HepG2 (cell line): ENCODE results near the gene C11orf68. TPM values are rescaled to one million over a fixed set of nuclear protein-coding genes. Genes with fewer than 3 reads are reported as not detected.

Source experiments
- BRCA1 ChIP-seq: sonication (generic); formaldehyde crosslinking; IDR thresholded peaks from 2 replicates; pipeline ENCODE4 v1.4.0; 2020; ENCODE audit warnings: missing genetic modification reagents
- CENPT ChIP-seq: sonication (generic); formaldehyde crosslinking; IDR thresholded peaks from 2 replicates; pipeline ENCODE4 v1.8.0; 2022; ENCODE audit warnings: low read depth, mild to moderate bottlenecking, moderate library complexity, missing genetic modification reagents
- GABPA ChIP-seq, 2 experiments: IDR thresholded peaks; 2 replicates each; pipeline ENCODE4 v1.6.1; 2011 to 2016; ENCODE audit warnings: low read depth in 2 of 2, low read length in 1 of 2, missing biosample characterization in 1 of 2, missing genetic modification characterization in 1 of 2
- GATA4 ChIP-seq: sonication (generic); IDR thresholded peaks from 2 replicates; pipeline ENCODE4 v1.6.1; 2016; ENCODE audit warnings: antibody characterized with exemption, low read depth, borderline replicate concordance
- HNRNPK ChIP-seq: fragments of 200-400 bp; formaldehyde crosslinking; IDR thresholded peaks from 2 replicates; pipeline ENCODE4 v1.6.1; 2018; ENCODE audit warnings: low read length, low read depth, moderate library complexity, mild to moderate bottlenecking; ENCODE audit not compliant: poor library complexity, severe bottlenecking
- MATR3 ChIP-seq: sonication (generic); formaldehyde crosslinking; IDR thresholded peaks from 2 replicates; pipeline ENCODE4 v1.4.0; 2020; ENCODE audit warnings: missing genetic modification reagents
- MTA1 ChIP-seq: sonication (generic); formaldehyde crosslinking; IDR thresholded peaks from 2 replicates; pipeline ENCODE4 v1.4.0; 2020; ENCODE audit warnings: missing genetic modification reagents, mild to moderate bottlenecking, borderline replicate concordance
- SIX1 ChIP-seq: sonication (generic); formaldehyde crosslinking; IDR thresholded peaks from 2 replicates; pipeline ENCODE4 v1.4.0; 2020; ENCODE audit warnings: missing genetic modification reagents, borderline replicate concordance
- THAP11 ChIP-seq: IDR thresholded peaks from 2 replicates; pipeline ENCODE4 v1.6.1; 2016; ENCODE audit warnings: missing biosample characterization, missing genetic modification reagents
- ZFY ChIP-seq: sonication (generic); formaldehyde crosslinking; IDR thresholded peaks from 2 replicates; pipeline ENCODE4 v1.4.0; 2020; ENCODE audit warnings: missing genetic modification reagents
- ZNF44 ChIP-seq: sonication (generic); formaldehyde crosslinking; IDR thresholded peaks from 2 replicates; pipeline ENCODE4 v1.5.1; 2020; ENCODE audit warnings: mild to moderate bottlenecking, missing genetic modification reagents
- ZNF512B ChIP-seq: sonication (generic); formaldehyde crosslinking; IDR thresholded peaks from 2 replicates; pipeline ENCODE4 v1.5.1; 2020; ENCODE audit warnings: missing genetic modification reagents, mild to moderate bottlenecking, borderline replicate concordance
- ZNF775 ChIP-seq: sonication (generic); formaldehyde crosslinking; IDR thresholded peaks from 2 replicates; pipeline ENCODE4 v1.4.0; 2020; ENCODE audit warnings: missing genetic modification reagents, mild to moderate bottlenecking, moderate library complexity, borderline replicate concordance
- ZNF839 ChIP-seq: sonication (generic); formaldehyde crosslinking; IDR thresholded peaks from 2 replicates; pipeline ENCODE4 v1.4.0; 2020; ENCODE audit warnings: missing genetic modification reagents, mild to moderate bottlenecking, borderline replicate concordance
- polyA plus RNA-seq, 8 experiments: library from polyadenylated mRNA; depleted of rRNA in 3 of 8; stranded (reverse) in 7 of 8; unstranded in 1 of 8; fragments of >200 nt; fragmentation: Illumina TruSeq in 4 of 8; extraction: Trizol in 4 of 8; gene quantifications; 2 replicates each; pipeline versions ENCODE4 v1.2.1 to v1.2.3, GENCODE V29; 2011 to 2016; ENCODE audit warnings: low read depth in 4 of 8, missing spikeins in 1 of 8, mixed read lengths in 1 of 8; ENCODE audit not compliant: insufficient read depth in 1 of 8
- total RNA-seq, 5 experiments: library from RNA; depleted of rRNA; stranded (reverse); fragments of >200 nt; fragmentation: Illumina TruSeq; extraction: Trizol; gene quantifications; 2 replicates each; pipeline ENCODE4 v1.2.3, GENCODE V29; 2016; ENCODE audit warnings: low read depth in 1 of 5
- TF ChIP-seq, protein P1 (sequence below): IDR thresholded peaks from 2 replicates; pipeline ENCODE4 v1.6.1; 2016; ENCODE audit warnings: low read depth, missing genetic modification reagents, missing compliant biosample characterization
- TF ChIP-seq, protein P2 (sequence below): sonication (generic); formaldehyde crosslinking; IDR thresholded peaks from 2 replicates; pipeline ENCODE4 v1.4.0; 2020; ENCODE audit warnings: low read depth, mild to moderate bottlenecking, missing genetic modification reagents

The C11orf68 gene
- total and polyA plus RNA-seq, 2 of the 13 experiments (the other 11 are each of a cell fraction or from before 2014, with no cell fraction given): 8.4 to 28.3 TPM

DNA sequence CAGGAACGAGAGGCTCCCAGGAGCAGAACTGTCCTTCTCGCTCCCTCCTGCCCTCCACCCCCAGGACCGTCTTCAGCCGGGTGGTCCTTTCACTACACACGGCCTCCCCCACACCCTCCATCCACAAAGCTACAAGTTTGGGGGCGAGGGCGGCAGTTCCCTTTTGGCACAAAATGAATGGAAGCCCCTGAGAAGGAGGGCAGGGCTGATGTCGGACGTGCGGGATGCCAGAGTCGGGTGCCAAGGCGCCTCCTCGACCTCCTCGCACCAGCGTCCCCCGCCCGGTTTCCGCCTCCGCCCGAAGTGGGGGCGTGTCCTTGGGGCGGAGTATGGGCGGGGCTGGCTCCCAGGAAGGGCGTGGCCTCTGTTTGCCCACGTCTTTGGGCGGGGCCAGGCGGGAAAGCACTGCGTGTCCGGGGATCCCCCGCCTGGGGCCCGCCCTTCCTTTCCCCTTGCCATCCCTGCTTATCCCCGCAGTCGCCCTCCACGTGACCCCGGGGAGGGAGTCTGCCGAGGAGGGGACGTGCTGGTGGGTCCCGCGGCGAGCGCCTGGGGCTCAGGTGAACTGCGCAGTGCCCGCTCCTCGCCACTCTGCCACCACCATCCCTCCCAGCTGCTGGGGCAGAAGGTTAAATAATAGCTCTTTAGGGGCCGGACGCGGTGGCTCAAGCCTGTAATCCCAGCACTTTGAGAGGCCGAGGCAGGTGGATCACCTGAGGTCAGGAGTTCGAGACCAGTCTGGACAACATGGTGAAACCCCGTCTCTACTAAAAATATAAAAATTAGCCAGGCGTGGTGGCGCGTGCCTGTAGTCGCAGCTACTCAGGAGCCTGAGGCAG lies 45.3 kb downstream of the C11orf68 start (continued):
- TF ChIP-seq, protein P1, sequence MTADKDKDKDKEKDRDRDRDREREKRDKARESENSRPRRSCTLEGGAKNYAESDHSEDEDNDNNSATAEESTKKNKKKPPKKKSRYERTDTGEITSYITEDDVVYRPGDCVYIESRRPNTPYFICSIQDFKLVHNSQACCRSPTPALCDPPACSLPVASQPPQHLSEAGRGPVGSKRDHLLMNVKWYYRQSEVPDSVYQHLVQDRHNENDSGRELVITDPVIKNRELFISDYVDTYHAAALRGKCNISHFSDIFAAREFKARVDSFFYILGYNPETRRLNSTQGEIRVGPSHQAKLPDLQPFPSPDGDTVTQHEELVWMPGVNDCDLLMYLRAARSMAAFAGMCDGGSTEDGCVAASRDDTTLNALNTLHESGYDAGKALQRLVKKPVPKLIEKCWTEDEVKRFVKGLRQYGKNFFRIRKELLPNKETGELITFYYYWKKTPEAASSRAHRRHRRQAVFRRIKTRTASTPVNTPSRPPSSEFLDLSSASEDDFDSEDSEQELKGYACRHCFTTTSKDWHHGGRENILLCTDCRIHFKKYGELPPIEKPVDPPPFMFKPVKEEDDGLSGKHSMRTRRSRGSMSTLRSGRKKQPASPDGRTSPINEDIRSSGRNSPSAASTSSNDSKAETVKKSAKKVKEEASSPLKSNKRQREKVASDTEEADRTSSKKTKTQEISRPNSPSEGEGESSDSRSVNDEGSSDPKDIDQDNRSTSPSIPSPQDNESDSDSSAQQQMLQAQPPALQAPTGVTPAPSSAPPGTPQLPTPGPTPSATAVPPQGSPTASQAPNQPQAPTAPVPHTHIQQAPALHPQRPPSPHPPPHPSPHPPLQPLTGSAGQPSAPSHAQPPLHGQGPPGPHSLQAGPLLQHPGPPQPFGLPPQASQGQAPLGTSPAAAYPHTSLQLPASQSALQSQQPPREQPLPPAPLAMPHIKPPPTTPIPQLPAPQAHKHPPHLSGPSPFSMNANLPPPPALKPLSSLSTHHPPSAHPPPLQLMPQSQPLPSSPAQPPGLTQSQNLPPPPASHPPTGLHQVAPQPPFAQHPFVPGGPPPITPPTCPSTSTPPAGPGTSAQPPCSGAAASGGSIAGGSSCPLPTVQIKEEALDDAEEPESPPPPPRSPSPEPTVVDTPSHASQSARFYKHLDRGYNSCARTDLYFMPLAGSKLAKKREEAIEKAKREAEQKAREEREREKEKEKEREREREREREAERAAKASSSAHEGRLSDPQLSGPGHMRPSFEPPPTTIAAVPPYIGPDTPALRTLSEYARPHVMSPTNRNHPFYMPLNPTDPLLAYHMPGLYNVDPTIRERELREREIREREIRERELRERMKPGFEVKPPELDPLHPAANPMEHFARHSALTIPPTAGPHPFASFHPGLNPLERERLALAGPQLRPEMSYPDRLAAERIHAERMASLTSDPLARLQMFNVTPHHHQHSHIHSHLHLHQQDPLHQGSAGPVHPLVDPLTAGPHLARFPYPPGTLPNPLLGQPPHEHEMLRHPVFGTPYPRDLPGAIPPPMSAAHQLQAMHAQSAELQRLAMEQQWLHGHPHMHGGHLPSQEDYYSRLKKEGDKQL (CRISPR knock-in tag): no peak
- TF ChIP-seq HNRNPK (peak; percentile 66), ZNF839 (CRISPR knock-in tag) (no peak), GATA4 (no peak), THAP11 (CRISPR knock-in tag) (peak; percentile 64), ZNF512B (CRISPR knock-in tag) (no peak), MATR3 (CRISPR knock-in tag) (no peak), ZNF44 (CRISPR knock-in tag) (no peak), BRCA1 (CRISPR knock-in tag) (no peak), ZFY (CRISPR knock-in tag) (no peak), SIX1 (CRISPR knock-in tag) (no peak), CENPT (no peak), GABPA (IDR thresholded peaks at IDR 0.05; ENCODE audit: low read depth, low read length) (peak; percentile 47; the same call in 1 of the 2 replicates), GABPA (CRISPR knock-in tag; IDR thresholded peaks at IDR 0.05; ENCODE audit: low read depth) (peak; percentile 72), ZNF775 (CRISPR knock-in tag) (no peak), MTA1 (CRISPR knock-in tag) (no peak)
- TF ChIP-seq, protein P2, sequence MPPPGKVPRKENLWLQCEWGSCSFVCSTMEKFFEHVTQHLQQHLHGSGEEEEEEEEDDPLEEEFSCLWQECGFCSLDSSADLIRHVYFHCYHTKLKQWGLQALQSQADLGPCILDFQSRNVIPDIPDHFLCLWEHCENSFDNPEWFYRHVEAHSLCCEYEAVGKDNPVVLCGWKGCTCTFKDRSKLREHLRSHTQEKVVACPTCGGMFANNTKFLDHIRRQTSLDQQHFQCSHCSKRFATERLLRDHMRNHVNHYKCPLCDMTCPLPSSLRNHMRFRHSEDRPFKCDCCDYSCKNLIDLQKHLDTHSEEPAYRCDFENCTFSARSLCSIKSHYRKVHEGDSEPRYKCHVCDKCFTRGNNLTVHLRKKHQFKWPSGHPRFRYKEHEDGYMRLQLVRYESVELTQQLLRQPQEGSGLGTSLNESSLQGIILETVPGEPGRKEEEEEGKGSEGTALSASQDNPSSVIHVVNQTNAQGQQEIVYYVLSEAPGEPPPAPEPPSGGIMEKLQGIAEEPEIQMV (CRISPR knock-in tag): no peak
